ENCODE data around the gene SIAH3. TPM values are rescaled to one million over a fixed set of nuclear protein-coding genes. Genes with fewer than 3 reads are reported as not detected.

The SIAH3 gene
- total and polyA plus RNA-seq, 10 of the 15 experiments (the other 5 are each of a cell fraction or from before 2014, with no cell fraction given): not detected

Small RNA genes within 50 kb of the gene (small RNA-seq; reads per million reads assigned to genes)
- gene RF00017: not detected

Other genes starting within 250 kb of the SIAH3 start
- not detected in 2 replicates for gene ERICH6B, start 236.0 kb downstream of the SIAH3 start, total RNA-seq (2014; rRNA removed)
- gene ERICH6B, start 236.0 kb downstream of the SIAH3 start, total RNA-seq (2014; rRNA removed; fragmentation: Illumina TruSeq; extraction: Trizol): not detected in 2 replicates
- not detected in 2 replicates for gene ERICH6B, start 236.0 kb downstream of the SIAH3 start, total RNA-seq (2021)
- gene ERICH6B, start 236.0 kb downstream of the SIAH3 start, polyA plus RNA-seq (2011; rRNA removed): not detected in 2 replicates
- gene ERICH6B, start 236.0 kb downstream of the SIAH3 start, polyA plus RNA-seq (2014; fragmentation: Illumina TruSeq; extraction: Trizol): not detected in 2 replicates
- under 1 TPM in 1 of 2 experiments, not detected in 1; 0.27 TPM for gene ERICH6B, start 236.0 kb downstream of the SIAH3 start, polyA plus RNA-seq (2014; fragmentation: Nextera tagmentation; extraction: Ambion mirVana)
- not detected in 2 replicates for gene ERICH6B, start 236.0 kb downstream of the SIAH3 start, polyA plus RNA-seq (2014; rRNA removed)
- gene ERICH6B, start 236.0 kb downstream of the SIAH3 start, polyA plus RNA-seq (2016; fragmentation: Nextera tagmentation; extraction: Ambion mirVana): under 1 TPM; 0.33 to 0.75 TPM
- gene CBY2, start 149.4 kb downstream of the SIAH3 start, total RNA-seq (2014; rRNA removed): not detected in 2 replicates
- gene CBY2, start 149.4 kb downstream of the SIAH3 start, total RNA-seq (2014; rRNA removed; fragmentation: Illumina TruSeq; extraction: Trizol): 0.13 TPM in 1 of 2 replicates, not detected in the other
- 0.53 and 0.64 TPM in 2 replicates for gene CBY2, start 149.4 kb downstream of the SIAH3 start, total RNA-seq (2021)
- gene CBY2, start 149.4 kb downstream of the SIAH3 start, polyA plus RNA-seq (2011; rRNA removed): not detected in 2 replicates
- gene CBY2, start 149.4 kb downstream of the SIAH3 start, polyA plus RNA-seq (2014; fragmentation: Illumina TruSeq; extraction: Trizol): not detected in 2 replicates
- not detected for gene CBY2, start 149.4 kb downstream of the SIAH3 start, polyA plus RNA-seq (2014; fragmentation: Nextera tagmentation; extraction: Ambion mirVana)
- not detected in 2 replicates for gene CBY2, start 149.4 kb downstream of the SIAH3 start, polyA plus RNA-seq (2014; rRNA removed)
- under 1 TPM; 0.08 to 0.32 TPM for gene CBY2, start 149.4 kb downstream of the SIAH3 start, polyA plus RNA-seq (2016; fragmentation: Nextera tagmentation; extraction: Ambion mirVana)
- 16.1 and 18.6 TPM in 2 replicates for gene ZC3H13, start 201.0 kb upstream of the SIAH3 start, total RNA-seq (2014; rRNA removed)
- 27.5 and 29.7 TPM in 2 replicates for gene ZC3H13, start 201.0 kb upstream of the SIAH3 start, total RNA-seq (2014; rRNA removed; fragmentation: Illumina TruSeq; extraction: Trizol)
- 37.7 and 42.8 TPM in 2 replicates for gene ZC3H13, start 201.0 kb upstream of the SIAH3 start, total RNA-seq (2021)
- 10.0 and 12.3 TPM in 2 replicates for gene ZC3H13, start 201.0 kb upstream of the SIAH3 start, polyA plus RNA-seq (2011; rRNA removed)
- gene ZC3H13, start 201.0 kb upstream of the SIAH3 start, polyA plus RNA-seq (2014; fragmentation: Illumina TruSeq; extraction: Trizol): 50.0 and 62.5 TPM in 2 replicates
- 10 to 100 TPM; 18.7 to 23.4 TPM for gene ZC3H13, start 201.0 kb upstream of the SIAH3 start, polyA plus RNA-seq (2014; fragmentation: Nextera tagmentation; extraction: Ambion mirVana)
- gene ZC3H13, start 201.0 kb upstream of the SIAH3 start, polyA plus RNA-seq (2014; rRNA removed): 16.9 and 19.5 TPM in 2 replicates
- gene ZC3H13, start 201.0 kb upstream of the SIAH3 start, polyA plus RNA-seq (2016; fragmentation: Nextera tagmentation; extraction: Ambion mirVana): 10 to 100 TPM; 52.5 to 55.9 TPM

All from GM12878 (cell line).